ENCODE measurements around the gene SCG5.
"Not testable (repeated sequence)": the region's sequence is repeated elsewhere in the genome, so short reads cannot be mapped to it uniquely, and the experiment has no call there.

DNA sequence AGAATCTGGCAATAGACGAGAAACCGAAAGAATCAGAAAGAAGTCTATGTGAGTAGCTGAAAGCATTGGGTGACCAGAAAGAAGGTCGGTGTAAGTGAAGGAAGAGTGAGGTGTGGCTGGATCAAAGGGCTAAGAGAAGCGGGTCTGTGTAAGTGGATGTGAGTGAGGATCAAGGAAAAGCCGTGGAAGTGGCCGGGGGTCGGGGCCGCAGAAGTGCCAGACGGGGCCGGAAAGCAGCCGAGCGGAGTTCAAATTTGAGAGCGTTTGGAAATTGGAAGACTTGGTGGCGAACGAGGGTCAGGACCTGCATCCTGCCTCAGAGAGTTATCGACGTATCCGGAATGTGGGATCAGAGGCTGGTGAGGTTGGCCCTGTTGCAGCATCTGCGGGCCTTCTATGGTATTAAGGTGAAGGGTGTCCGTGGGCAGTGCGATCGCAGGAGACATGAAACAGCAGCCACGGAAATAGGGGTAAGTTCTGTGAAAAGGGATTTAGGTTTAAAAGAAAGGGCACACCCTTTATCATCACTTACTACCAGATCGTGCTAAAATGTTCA, 25.6 kb upstream of the SCG5 start:
- not testable (repeated sequence) for TF ChIP-seq EZH2 (IDR thresholded peaks at IDR 0.05; ENCODE audit: borderline replicate concordance, low read length); CTCF (IDR thresholded peaks at IDR 0.05; ENCODE audit: low read length)

All from OCI-LY1 (cell line).